IMR-90 (cell line): ENCODE results near the gene ZNF337. TPM values are rescaled to one million over a fixed set of nuclear protein-coding genes. Genes with fewer than 3 reads are reported as not detected.

Experiments used
- ATAC-seq: fragments of 200-7000 bp; cut with Tn5 transposase; 2 replicates; pipeline ENCODE4 v1.9.1; 2020; ENCODE audit warnings: low read depth, mild to moderate bottlenecking, moderate library complexity
- BruUV-seq: library from RNA; stranded (reverse); fragments of 400-500 nt; replicated peaks from 2 replicates; lab custom pipeline; 2021; lab: Mats Ljungman, UMichigan
- CTCF ChIA-PET: fragments of 300-600 bp; formaldehyde crosslinking; extraction: SDS; loops from one replicate; lab custom pipeline; 2021; ENCODE audit warnings: antibody characterized with exemption; lab: Yijun Ruan, JAX
- POLR2A ChIA-PET: fragments of 300-600 bp; sonication (Branson Sonifier 250); formaldehyde crosslinking; loops from one replicate; lab custom pipeline; 2022; ENCODE audit warnings: antibody characterized with exemption; ENCODE audit not compliant: unreplicated experiment; lab: Charles Lee
- DNase-seq: peaks from one replicate; pipeline ENCODE4 v3.0.0; 2013
- H2AFZ ChIP-seq: replicated peaks from 2 replicates; pipeline ENCODE3; 2013; ENCODE audit warnings: low read length, mild to moderate bottlenecking; ENCODE audit not compliant: poor library complexity
- H2AK5ac ChIP-seq: 2 replicates; pipeline ENCODE4 v1.6.1; 2013; ENCODE audit warnings: low read depth, low read length, inconsistent platforms
- H2AK9ac ChIP-seq: replicated peaks from 2 replicates; pipeline ENCODE3; 2013; ENCODE audit warnings: mild to moderate bottlenecking, low read depth, low read length, moderate library complexity; ENCODE audit not compliant: poor library complexity
- H2BK120ac ChIP-seq: 2 replicates; pipeline ENCODE4 v1.6.1; 2013; ENCODE audit warnings: low read depth, low read length, inconsistent platforms
- H2BK15ac ChIP-seq: 3 replicates; pipeline ENCODE4 v1.6.1; 2013; ENCODE audit warnings: low read depth, low read length, inconsistent platforms
- H2BK20ac ChIP-seq: 2 replicates; pipeline ENCODE4 v1.6.1; 2013; ENCODE audit warnings: low read depth, mild to moderate bottlenecking, inconsistent platforms, low read length, moderate library complexity
- H2BK5ac ChIP-seq: 2 replicates; pipeline ENCODE4 v1.6.1; 2013; ENCODE audit warnings: mild to moderate bottlenecking, low read depth, low read length, inconsistent platforms; ENCODE audit not compliant: poor library complexity, severe bottlenecking
- H3K14ac ChIP-seq: replicated peaks from 2 replicates; pipeline ENCODE4 v1.6.1; 2013; ENCODE audit warnings: low read depth, low read length, inconsistent platforms
- H3K18ac ChIP-seq: 2 replicates; pipeline ENCODE4 v1.6.1; 2013; ENCODE audit warnings: low read depth, low read length, control low read depth
- H3K23ac ChIP-seq: 2 replicates; pipeline ENCODE4 v1.6.1; 2013; ENCODE audit warnings: low read depth, low read length, inconsistent platforms
- H3K27ac ChIP-seq: 2 replicates; pipeline ENCODE4 v1.5.1; 2013; ENCODE audit warnings: mild to moderate bottlenecking, control low read depth, low read length; ENCODE audit not compliant: insufficient read depth
- H3K27me3 ChIP-seq: 2 replicates; pipeline ENCODE4 v1.6.1; 2013; ENCODE audit warnings: low read length; ENCODE audit not compliant: control insufficient read depth, insufficient read depth
- H3K36me3 ChIP-seq: 2 replicates; pipeline ENCODE4 v1.6.1; 2013; ENCODE audit warnings: low read length, mixed read lengths; ENCODE audit not compliant: control insufficient read depth, insufficient read depth
- H3K4ac ChIP-seq: 2 replicates; pipeline ENCODE4 v1.6.1; 2013; ENCODE audit warnings: low read depth, low read length, inconsistent platforms
- H3K4me1 ChIP-seq: 2 replicates; pipeline ENCODE4 v1.6.1; 2013; ENCODE audit warnings: low read length, mixed read lengths; ENCODE audit not compliant: control insufficient read depth, insufficient read depth
- H3K4me2 ChIP-seq: 2 replicates; pipeline ENCODE4 v1.6.1; 2013; ENCODE audit warnings: low read depth, mild to moderate bottlenecking, control low read depth, low read length, moderate library complexity
- H3K4me3 ChIP-seq: 2 replicates; pipeline ENCODE4 v1.5.1; 2013; ENCODE audit warnings: low read depth, mild to moderate bottlenecking, control low read depth, low read length, moderate library complexity; ENCODE audit not compliant: insufficient read depth
- H3K56ac ChIP-seq: 2 replicates; pipeline ENCODE4 v1.6.1; 2013; ENCODE audit warnings: low read length, inconsistent platforms; ENCODE audit not compliant: insufficient read depth; ENCODE audit errors: extremely low read depth
- H3K79me1 ChIP-seq, 2 experiments: 2 replicates each; pipeline ENCODE4 v1.6.1; 2013; ENCODE audit warnings: low read length in 2 of 2, inconsistent platforms in 1 of 2, low read depth in 1 of 2
- H3K9ac ChIP-seq: 2 replicates; pipeline ENCODE4 v1.6.1; 2013; ENCODE audit warnings: low read depth, low read length, control low read depth
- H3K9me1 ChIP-seq: 2 replicates; pipeline ENCODE4 v1.6.1; 2013; ENCODE audit warnings: low read length, inconsistent platforms; ENCODE audit not compliant: insufficient read depth
- H3K9me3 ChIP-seq: 2 replicates; pipeline ENCODE4 v1.6.1; 2013; ENCODE audit warnings: low read length; ENCODE audit not compliant: control insufficient read depth, insufficient read depth
- H4K20me1 ChIP-seq: 2 replicates; pipeline ENCODE4 v1.6.1; 2013; ENCODE audit warnings: low read length, inconsistent platforms; ENCODE audit not compliant: insufficient read depth
- H4K5ac ChIP-seq: 2 replicates; pipeline ENCODE4 v1.6.1; 2013; ENCODE audit warnings: mild to moderate bottlenecking, low read depth, low read length, control low read depth
- H4K8ac ChIP-seq, 2 experiments: 2 replicates each; pipeline ENCODE4 v1.6.1; 2013; ENCODE audit warnings: low read depth in 2 of 2, low read length in 2 of 2, control low read depth in 1 of 2, inconsistent platforms in 1 of 2
- H4K91ac ChIP-seq: 2 replicates; pipeline ENCODE4 v1.6.1; 2013; ENCODE audit warnings: low read depth, low read length, inconsistent platforms; ENCODE audit not compliant: insufficient read depth
- BHLHE40 ChIP-seq: fragments of 150-350 bp; IDR thresholded peaks from 2 replicates; pipeline ENCODE4 v1.6.1; 2016; ENCODE audit warnings: mild to moderate bottlenecking, low read depth, low read length
- CEBPB ChIP-seq: IDR thresholded peaks from 2 replicates; pipeline ENCODE4 v1.6.1; 2012; ENCODE audit warnings: low read depth, low read length, improper control_type of control experiment
- CHD1 ChIP-seq: IDR thresholded peaks from 2 replicates; pipeline ENCODE4 v1.6.1; 2012; ENCODE audit warnings: low read depth, low read length, improper control_type of control experiment
- CTCF ChIP-seq: conservative IDR thresholded peaks from 2 replicates; pipeline ENCODE4 v1.5.1; 2012; ENCODE audit warnings: mild to moderate bottlenecking, low read depth, low read length, improper control_type of control experiment
- ELK1 ChIP-seq: fragments of 150-350 bp; IDR thresholded peaks from 2 replicates; pipeline ENCODE4 v1.6.1; 2016; ENCODE audit warnings: low read depth, mild to moderate bottlenecking, low read length, moderate library complexity, borderline replicate concordance
- FOS ChIP-seq: fragments of 150-350 bp; IDR thresholded peaks from 2 replicates; pipeline ENCODE4 v1.6.1; 2016; ENCODE audit warnings: low read depth, low read length
- MAFK ChIP-seq: IDR thresholded peaks from 2 replicates; pipeline ENCODE4 v1.6.1; 2012; ENCODE audit warnings: low read depth, low read length, improper control_type of control experiment
- MAZ ChIP-seq: IDR thresholded peaks from 2 replicates; pipeline ENCODE4 v1.6.1; 2012; ENCODE audit warnings: low read depth, mild to moderate bottlenecking, low read length, improper control_type of control experiment, moderate library complexity, borderline replicate concordance
- MXI1 ChIP-seq: IDR thresholded peaks from 2 replicates; pipeline ENCODE4 v1.6.1; 2012; ENCODE audit warnings: low read depth, mild to moderate bottlenecking, low read length, moderate library complexity, borderline replicate concordance
- NFE2L2 ChIP-seq: fragments of 150-350 bp; IDR thresholded peaks from 2 replicates; pipeline ENCODE4 v1.6.1; 2016; ENCODE audit warnings: low read depth, mild to moderate bottlenecking, low read length
- POLR2A ChIP-seq: IDR thresholded peaks from 2 replicates; pipeline ENCODE4 v1.6.1; 2012; ENCODE audit warnings: mild to moderate bottlenecking, low read depth, low read length
- RAD21 ChIP-seq: IDR thresholded peaks from 2 replicates; pipeline ENCODE4 v1.6.1; 2012; ENCODE audit warnings: low read length, improper control_type of control experiment
- RCOR1 ChIP-seq: IDR thresholded peaks from 2 replicates; pipeline ENCODE4 v1.6.1; 2012; ENCODE audit warnings: mild to moderate bottlenecking, low read length, improper control_type of control experiment; ENCODE audit not compliant: insufficient replicate concordance
- RFX5 ChIP-seq: IDR thresholded peaks from 2 replicates; pipeline ENCODE4 v1.8.0; 2012; ENCODE audit warnings: low read depth, mild to moderate bottlenecking, low read length, moderate library complexity
- SMC3 ChIP-seq: fragments of 150-350 bp; IDR thresholded peaks from 2 replicates; pipeline ENCODE4 v1.6.1; 2016; ENCODE audit warnings: low read depth, mild to moderate bottlenecking, antibody characterized with exemption, low read length, moderate library complexity
- USF2 ChIP-seq: fragments of 150-350 bp; IDR thresholded peaks from 2 replicates; pipeline ENCODE4 v1.6.1; 2017; ENCODE audit warnings: mild to moderate bottlenecking, antibody characterized with exemption, low read length, low read depth
- dilution Hi-C: fragments of 300-500 bp; cut with HindIII; formaldehyde crosslinking; loops from one replicate; pipeline ENCODE4 v1.14.3; 2018; ENCODE audit warnings: low sequenced_read_pairs; ENCODE audit not compliant: unreplicated experiment
- in situ Hi-C: fragments of 300-500 bp; cut with MboI; formaldehyde crosslinking; loops from 3 replicates; pipeline ENCODE4 v1.14.3; 2019; ENCODE audit warnings: low sequenced_read_pairs, inconsistent platforms, mixed read lengths
- intact Hi-C: fragments of 100-400 bp; cut with micrococcal nuclease; formaldehyde crosslinking; loops from 2 replicates; pipeline ENCODE4 v1.10.0; 2022
- polyA plus RNA-seq, 3 experiments: library from polyadenylated mRNA; depleted of rRNA; stranded (reverse); fragments of >200 nt; gene quantifications; 2 replicates each; pipeline ENCODE4 v1.2.3, GENCODE V29; 2012; ENCODE audit warnings: low replicate concordance in 1 of 3
- total RNA-seq: library from RNA; depleted of rRNA; stranded (reverse); fragments of >200 nt; gene quantifications from 2 replicates; pipeline ENCODE4 v1.2.3, GENCODE V29; 2012

Gene ZNF337
- total and polyA plus RNA-seq, 2 of the 4 experiments (the other 2 are of a cell fraction), result 10.4 to 16.5 TPM

GRCh38 chr20:25654487-25654886 is 42.2 kb downstream of the ZNF337 start:
- in situ Hi-C loops, result loop anchor here (25.0 kb wide), 1 partner anchor 142 kb away; no protein-coding TSS in a partner anchor
- BruUV-seq, result no TSS peak
- H2BK20ac ChIP-seq, result no peak overlapping the region

More at GRCh38 chr20:25654487-25654886, 42.2 kb downstream of the ZNF337 start:
- H3K4me1 ChIP-seq, result no peaks in the 10 kb centered on the region
- no peak overlapping the region for H3K56ac ChIP-seq
- H3K14ac ChIP-seq, result no peak overlapping the region
- H3K79me1 ChIP-seq, result no peaks in the 10 kb centered on the region
- ChIA-PET CTCF (interaction anchor here (0.7 kb wide), 1 partner anchor 723 kb away, joined by 4 read pairs; no protein-coding TSS in a partner anchor), POLR2A (no interaction called here)
- H3K4me2 ChIP-seq, result no peak overlapping the region
- H3K36me3 ChIP-seq, result no peaks in the 10 kb centered on the region
- H4K8ac ChIP-seq, result no peak overlapping the region
- DNase-seq (no peak), ATAC-seq (no peak)
- H2BK120ac ChIP-seq, result no peak overlapping the region
- no peak overlapping the region for H4K91ac ChIP-seq
- no peak overlapping the region for H2AK9ac ChIP-seq
- H2BK15ac ChIP-seq, result no peak overlapping the region
- no peaks in the 10 kb centered on the region for H3K9me3 ChIP-seq
- TF ChIP-seq POLR2A (no peak), BHLHE40 (no peak), MAZ (no peak), FOS (no peak), CTCF (no peak), RFX5 (no peak), MAFK (no peak), NFE2L2 (no peak), USF2 (no peak), RCOR1 (no peak), SMC3 (no peak), CEBPB (no peak), RAD21 (no peak), MXI1 (no peak), ELK1 (no peak), CHD1 (no peak)
- dilution Hi-C loops (no loop called here), intact Hi-C loops (no loop called here)
- H3K18ac ChIP-seq, result no peak overlapping the region
- H2BK5ac ChIP-seq, result no peak overlapping the region
- H4K20me1 ChIP-seq, result no peaks in the 10 kb centered on the region
- no peak overlapping the region for H2AFZ ChIP-seq
- no peaks in the 10 kb centered on the region for H3K27me3 ChIP-seq
- no peak overlapping the region for H3K27ac ChIP-seq
- no peaks in the 10 kb centered on the region for H3K9me1 ChIP-seq
- H3K4me3 ChIP-seq, result no peak overlapping the region
- H3K23ac ChIP-seq, result no peak overlapping the region
- no peak overlapping the region for H4K5ac ChIP-seq
- no peak overlapping the region for H2AK5ac ChIP-seq
- no peak overlapping the region for H3K4ac ChIP-seq
- H3K9ac ChIP-seq, result no peak overlapping the region
